TTC549 (cell line): Measurements from ENCODE around the gene BMPR2.
A peak's percentile ranks its signal among the peaks of the same experiment; 100 is the strongest.
"Not testable (repeated sequence)": the region's sequence is repeated elsewhere in the genome, so short reads cannot be mapped to it uniquely, and the experiment has no call there.

ENCODE experiments used
- FAIRE-seq: peaks from 2 replicates; lab custom pipeline; 2012; peaks lifted over from hg19 to GRCh38; lab: Jason Lieb, UNC

Gene BMPR2

GRCh38 chr2:202375609-202376408 lies at the start of gene BMPR2:
BMPR2 (plus strand) TSS chr2:202376327; CDS start chr2:202377475, 1,148 bp downstream.
- FAIRE-seq = peak; percentile 20

DNA sequence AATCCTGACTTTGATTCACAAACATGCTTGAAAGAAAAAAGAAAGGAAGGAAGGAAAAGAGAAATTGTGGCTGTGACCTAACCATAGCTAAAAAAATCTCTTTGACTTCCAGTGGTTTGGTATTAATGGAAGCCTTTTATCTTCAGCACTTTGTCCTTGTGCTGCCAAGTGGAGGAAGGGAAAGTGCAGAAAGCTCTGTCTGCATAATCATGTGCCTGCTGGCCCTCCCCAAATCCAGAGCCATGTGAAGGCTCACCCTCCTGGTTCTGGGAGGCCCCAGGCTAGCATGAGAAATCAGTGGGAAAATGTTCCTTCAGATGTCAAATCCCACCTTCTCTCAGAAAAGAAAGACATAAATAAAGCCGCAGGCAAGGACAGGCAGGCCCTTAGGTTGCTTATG lies 48.3 kb upstream of the BMPR2 start:
- no peak for FAIRE-seq

GRCh38 chr2:202335791-202336467 lies 40.2 kb upstream of the BMPR2 start:
- no peak for FAIRE-seq

- FAIRE-seq = no peak
Observed at GRCh38 chr2:202337151-202337550, 39.0 kb upstream of the BMPR2 start.

DNA sequence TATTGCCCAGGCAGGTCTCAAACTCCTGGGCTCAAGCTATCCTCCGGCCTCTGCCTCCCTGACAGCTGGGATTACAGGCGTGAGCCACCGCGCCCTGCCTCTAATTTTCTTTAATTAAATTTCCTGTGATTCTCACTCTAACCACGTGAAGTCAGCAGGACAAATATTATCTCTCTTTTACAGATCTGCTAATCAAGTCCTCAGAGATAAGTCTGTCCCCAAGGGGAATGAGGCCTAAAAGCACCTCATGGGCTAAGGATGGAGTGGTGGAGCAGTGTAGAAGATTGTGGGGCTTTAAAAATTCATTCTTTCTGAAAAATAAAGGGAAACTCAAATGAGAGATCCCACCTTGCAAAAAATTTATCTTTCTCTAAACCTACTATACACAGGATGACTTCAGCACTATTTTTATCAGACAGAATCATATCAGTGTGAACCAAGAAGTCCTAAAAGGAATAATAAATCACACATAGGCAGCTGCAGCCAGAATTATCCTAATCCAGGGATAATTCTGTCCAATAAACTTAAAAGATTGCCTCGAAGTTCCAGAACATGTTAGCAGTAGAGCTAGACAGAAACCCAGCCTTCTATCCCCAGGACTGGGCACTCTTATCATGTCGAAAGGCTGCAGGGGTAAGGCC lies 38.3 kb upstream of the BMPR2 start:
- no peak for FAIRE-seq

- no peak for FAIRE-seq
Observed at GRCh38 chr2:202339071-202339870, 36.9 kb upstream of the BMPR2 start.

DNA sequence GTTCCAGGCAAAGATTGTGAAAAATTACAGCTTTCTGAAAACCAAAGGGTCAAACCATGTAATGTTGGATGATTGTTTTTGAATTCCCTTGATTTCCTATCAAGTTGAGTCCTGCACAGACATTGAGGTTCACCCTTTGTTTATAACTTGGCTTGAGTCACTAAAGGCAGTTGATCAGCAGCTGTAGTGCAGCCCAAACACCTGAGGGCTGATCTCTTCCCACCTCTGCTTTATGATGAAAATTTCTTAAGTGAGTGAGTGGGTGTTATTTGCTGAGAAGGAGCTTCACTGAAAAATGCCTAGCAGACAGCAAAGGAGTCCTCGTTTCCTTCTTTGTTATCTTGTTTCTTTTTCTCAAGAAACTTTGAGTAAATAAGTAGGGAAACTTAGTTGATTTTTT lies 31.9 kb upstream of the BMPR2 start:
- no peak for FAIRE-seq

DNA sequence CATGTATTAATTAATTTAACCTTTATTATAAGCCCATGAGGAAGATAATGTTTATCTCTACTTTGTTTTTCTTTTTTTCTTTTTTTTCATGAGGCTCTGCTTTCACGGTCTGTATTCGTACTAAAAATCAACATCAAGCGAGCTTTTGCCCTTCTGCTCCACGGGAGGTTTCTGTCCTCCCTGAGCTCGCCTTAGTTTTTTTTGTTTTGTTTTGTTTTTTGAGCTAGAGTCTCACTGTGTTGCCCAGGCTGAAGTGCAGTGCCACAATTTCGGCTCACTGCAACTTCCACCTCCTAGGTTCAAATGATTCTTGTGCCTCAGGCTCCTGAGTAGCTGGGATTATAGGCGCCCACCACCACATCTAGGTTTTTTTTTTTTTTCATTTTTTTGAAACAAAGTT lies 29.9 kb upstream of the BMPR2 start:
- no peak for FAIRE-seq

GRCh38 chr2:202353430-202353829 lies 22.7 kb upstream of the BMPR2 start:
- FAIRE-seq = no peak

DNA sequence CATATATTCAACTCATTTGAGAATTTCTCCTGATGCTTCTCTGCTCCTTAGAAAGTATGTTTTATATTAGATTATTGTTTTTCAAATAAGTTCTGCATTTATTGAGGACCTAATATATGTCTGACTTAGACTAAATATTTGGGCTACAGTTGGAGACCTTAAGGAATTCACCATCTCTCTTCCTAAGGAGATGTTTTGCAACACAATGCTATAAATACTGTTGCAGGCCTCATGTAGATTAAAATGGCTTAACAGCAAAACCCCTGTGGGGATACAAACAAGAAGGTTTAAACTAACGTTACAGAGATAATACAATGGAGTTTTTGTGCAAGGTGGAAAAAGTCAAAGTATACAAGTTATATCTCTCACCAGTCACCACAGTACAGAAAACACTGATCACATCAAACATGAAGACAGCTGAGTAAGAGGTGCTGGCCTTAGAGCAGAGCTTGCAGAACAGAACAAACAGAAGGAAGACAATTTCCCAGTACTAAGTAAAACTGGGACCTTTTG lies 20.1 kb upstream of the BMPR2 start:
- no peak for FAIRE-seq

DNA sequence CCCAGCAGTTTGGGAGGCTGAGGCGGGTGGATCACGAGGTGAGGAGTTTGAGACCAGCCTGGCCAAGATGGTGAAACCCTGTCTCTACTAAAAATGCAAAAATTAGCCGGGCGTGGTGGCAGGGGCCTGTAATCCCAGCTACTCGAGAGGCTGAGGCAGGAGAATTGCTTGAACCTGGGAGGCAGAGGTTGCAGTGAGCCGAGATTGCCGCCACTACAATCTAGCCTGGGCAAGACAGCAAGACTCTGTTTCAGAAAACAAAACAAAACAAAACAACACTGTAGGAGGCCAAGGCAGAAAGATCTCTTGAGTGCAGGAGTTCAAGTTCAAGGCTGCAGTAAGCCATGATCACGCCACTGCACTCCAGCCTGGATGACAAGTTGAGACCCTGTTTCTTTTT lies 17.2 kb upstream of the BMPR2 start:
- not testable (repeated sequence) for FAIRE-seq

- FAIRE-seq = no peak
Observed at GRCh38 chr2:202360646-202361045, 15.5 kb upstream of the BMPR2 start.

DNA sequence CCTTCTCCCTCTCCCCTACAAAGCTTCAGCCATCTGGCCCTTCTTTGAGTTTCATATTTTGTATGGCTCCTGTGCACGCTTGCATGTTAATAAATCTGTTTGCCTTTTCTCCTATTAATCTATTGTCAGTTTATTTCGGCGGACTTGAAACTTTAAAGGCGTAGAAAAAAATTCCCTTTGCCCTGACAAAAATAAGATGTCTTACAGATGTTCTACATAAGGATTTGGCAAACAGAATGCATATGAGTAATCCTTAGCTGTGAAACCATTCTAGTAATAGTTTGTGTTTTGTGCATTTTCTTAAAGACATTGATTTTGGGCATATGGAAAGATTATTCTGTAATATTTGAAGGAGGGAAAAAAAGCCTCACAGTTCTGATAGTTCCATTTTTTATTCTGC lies 15.0 kb upstream of the BMPR2 start:
- no peak for FAIRE-seq

- no peak for FAIRE-seq
Observed at GRCh38 chr2:202373490-202373889, 2.6 kb upstream of the BMPR2 start.

GRCh38 chr2:202374383-202374782 lies 1.7 kb upstream of the BMPR2 start:
- not testable (repeated sequence) for FAIRE-seq

DNA sequence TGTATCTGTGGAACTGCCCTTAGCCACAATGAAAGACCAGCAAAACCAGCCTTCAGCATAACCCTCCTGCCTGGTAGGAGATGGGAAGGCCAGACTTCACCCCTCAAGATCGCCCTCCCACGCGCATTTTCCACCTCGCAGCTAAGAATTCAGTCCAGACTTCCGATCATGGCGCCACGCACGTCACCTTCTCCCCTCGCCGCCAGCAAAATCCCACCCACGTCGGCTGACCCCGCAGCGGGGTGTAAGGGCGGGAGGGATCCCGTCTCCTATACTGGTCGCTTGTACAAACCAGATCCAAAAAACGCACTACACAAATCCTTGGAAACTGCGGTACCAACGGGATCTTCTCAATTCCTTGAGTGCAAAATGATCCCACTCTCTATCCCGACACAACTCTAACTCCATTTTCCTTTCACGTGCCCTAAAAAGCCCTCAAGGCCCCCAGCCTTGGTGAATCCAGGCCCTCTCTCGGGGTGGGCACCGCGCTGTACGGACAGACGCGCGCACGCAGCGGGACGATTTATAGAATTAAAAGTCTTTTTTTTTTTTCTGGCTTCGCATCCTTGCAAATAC lies 1.0 kb upstream of the BMPR2 start:
- FAIRE-seq = no peak

DNA sequence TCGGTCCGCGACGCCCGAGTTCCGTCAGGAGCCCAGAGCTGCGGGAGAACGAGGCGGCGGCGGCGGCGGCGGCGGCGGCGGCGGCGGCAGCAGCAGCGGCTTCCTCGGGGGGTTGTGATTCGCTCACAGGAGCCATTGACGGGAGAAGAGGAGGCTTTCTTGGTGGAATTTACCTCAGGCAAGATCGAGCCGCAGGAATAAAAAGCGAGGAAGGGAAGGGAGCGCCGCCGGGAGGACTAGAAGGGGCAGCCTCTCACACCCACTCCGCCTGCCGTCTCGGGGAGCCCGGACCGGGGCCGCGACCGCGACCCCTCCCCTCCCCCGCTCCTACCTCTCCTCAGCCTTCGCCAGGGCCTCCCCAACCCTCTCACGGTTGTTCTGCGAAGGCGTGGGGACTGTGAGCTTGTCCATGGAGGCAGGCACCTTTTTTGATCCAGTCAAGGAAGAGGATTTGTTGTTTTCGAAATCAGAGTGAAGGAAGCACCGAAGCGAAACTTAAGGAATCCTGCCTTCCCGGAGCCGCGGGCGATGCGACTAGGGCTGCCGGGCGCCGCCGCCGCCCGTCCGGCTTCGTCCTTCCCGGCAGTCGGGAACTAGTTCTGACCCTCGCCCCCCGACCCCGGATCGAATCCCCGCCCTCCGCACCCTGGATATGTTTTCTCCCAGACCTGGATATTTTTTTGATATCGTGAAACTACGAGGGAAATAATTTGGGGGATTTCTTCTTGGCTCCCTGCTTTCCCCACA lies 506 bp downstream of the BMPR2 start:
- no peak for FAIRE-seq

- no peak for FAIRE-seq
Observed at GRCh38 chr2:202377207-202377761, 1.2 kb downstream of the BMPR2 start.

DNA sequence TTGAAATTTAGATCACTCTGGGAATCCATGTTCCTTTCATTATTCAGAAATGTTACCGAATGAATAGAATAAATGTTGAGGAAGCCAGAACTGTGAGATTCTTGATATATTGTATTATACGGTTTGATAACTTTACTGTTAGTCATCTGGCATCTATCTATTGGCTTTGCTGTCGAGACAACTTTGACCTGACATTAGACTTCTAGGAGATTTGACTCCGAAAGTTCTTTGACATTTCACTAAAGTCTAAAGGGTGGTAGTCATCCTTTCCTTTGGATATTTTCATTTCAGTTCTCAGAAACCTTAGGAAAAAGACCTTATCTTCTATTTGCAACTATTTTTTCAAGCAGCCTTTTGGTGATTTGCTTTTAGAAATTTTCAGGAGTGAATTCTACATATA lies 1.9 kb downstream of the BMPR2 start:
- no peak for FAIRE-seq

- FAIRE-seq = no peak
Observed at GRCh38 chr2:202378662-202379358, 2.7 kb downstream of the BMPR2 start.
